ENCODE results near the gene BRD3.

The BRD3 gene

GRCh38 chr9:134066913-134067851 lies 644 bp downstream of the BRD3 start:
- peak; percentile 28 for DNase-seq (ENCODE audit: low read depth)

- no peak for DNase-seq (ENCODE audit: low read depth)
These were observed 1.3 kb downstream of the BRD3 start for GRCh38 chr9:134066526-134066912.

GRCh38 chr9:134065612-134066419 lies 2.0 kb downstream of the BRD3 start:
- peak; percentile 23 for DNase-seq (ENCODE audit: low read depth)

- no peak for DNase-seq (ENCODE audit: low read depth)
These were observed 3.1 kb downstream of the BRD3 start for GRCh38 chr9:134064711-134065110.

- no peak for DNase-seq (ENCODE audit: low read depth)
These were observed 4.0 kb downstream of the BRD3 start for GRCh38 chr9:134063571-134064450.

GRCh38 chr9:134063088-134063570 lies 4.7 kb downstream of the BRD3 start:
- no peak for DNase-seq (ENCODE audit: low read depth)

- DNase-seq (ENCODE audit: low read depth) = no peak
These were observed 5.3 kb downstream of the BRD3 start for GRCh38 chr9:134062461-134063087.

- no peak for DNase-seq (ENCODE audit: low read depth)
These were observed 6.0 kb downstream of the BRD3 start for GRCh38 chr9:134061688-134062371.

GRCh38 chr9:134061019-134061687 lies 6.7 kb downstream of the BRD3 start:
- DNase-seq (ENCODE audit: low read depth) = no peak

- no peak for DNase-seq (ENCODE audit: low read depth)
These were observed 7.3 kb downstream of the BRD3 start for GRCh38 chr9:134060546-134060945.

GRCh38 chr9:134059661-134060395 lies 8.0 kb downstream of the BRD3 start:
- DNase-seq (ENCODE audit: low read depth) = no peak

GRCh38 chr9:134059188-134059641 lies 8.6 kb downstream of the BRD3 start:
- no peak for DNase-seq (ENCODE audit: low read depth)

GRCh38 chr9:134058716-134059115 lies 9.1 kb downstream of the BRD3 start:
- no peak for DNase-seq (ENCODE audit: low read depth)

GRCh38 chr9:134057751-134058701 lies 9.8 kb downstream of the BRD3 start:
- no peak for DNase-seq (ENCODE audit: low read depth)

GRCh38 chr9:134057307-134057657 lies 10.5 kb downstream of the BRD3 start:
- DNase-seq (ENCODE audit: low read depth) = no peak

- no peak for DNase-seq (ENCODE audit: low read depth)
These were observed 11.1 kb downstream of the BRD3 start for GRCh38 chr9:134056483-134057306.

GRCh38 chr9:134055981-134056461 lies 11.8 kb downstream of the BRD3 start:
- no peak for DNase-seq (ENCODE audit: low read depth)

All from activated T-helper 1 cell treated with Interleukin-2 at 50 U/mL for 16 hours (primary cell).